A549 (cell line): ENCODE data around the gene IL17D.

Experiments
- CBX2 ChIP-seq: fragments of 200-600 bp; sonication (generic); IDR thresholded peaks from 2 replicates; pipeline ENCODE4 v1.6.1; 2016; ENCODE audit warnings: low read depth, mild to moderate bottlenecking, borderline replicate concordance
- CBX8 ChIP-seq: fragments of 200-600 bp; sonication (generic); IDR thresholded peaks from 2 replicates; pipeline ENCODE4 v1.6.1; 2016
- EP300 ChIP-seq, 2 experiments: fragments of >200 bp; sonication (Bioruptor Twin); formaldehyde crosslinking; IDR thresholded peaks; 2 replicates in 1 of 2; 3 replicates in 1 of 2; pipeline ENCODE4 v1.6.1; 2016 to 2017
- HOXB13 ChIP-seq: fragments of 250-450 bp; sonication (Bioruptor Pico); IDR thresholded peaks from 2 replicates; pipeline ENCODE4 v1.5.0; 2020; ENCODE audit warnings: low read depth, mild to moderate bottlenecking, moderate library complexity
- POLR2A ChIP-seq: IDR thresholded peaks from 2 replicates; pipeline ENCODE4 v1.6.1; 2012; ENCODE audit warnings: mild to moderate bottlenecking, low read length
- RFX5 ChIP-seq: fragments of 450-650 bp; IDR thresholded peaks from 2 replicates; pipeline ENCODE4 v1.7.1; 2014; ENCODE audit warnings: antibody characterized with exemption, mild to moderate bottlenecking, moderate library complexity
- TF ChIP-seq, protein P1 (sequence below): fragments of >200 bp; sonication (Bioruptor Twin); formaldehyde crosslinking; IDR thresholded peaks from 3 replicates; pipeline ENCODE4 v1.5.1; 2016

DNA sequence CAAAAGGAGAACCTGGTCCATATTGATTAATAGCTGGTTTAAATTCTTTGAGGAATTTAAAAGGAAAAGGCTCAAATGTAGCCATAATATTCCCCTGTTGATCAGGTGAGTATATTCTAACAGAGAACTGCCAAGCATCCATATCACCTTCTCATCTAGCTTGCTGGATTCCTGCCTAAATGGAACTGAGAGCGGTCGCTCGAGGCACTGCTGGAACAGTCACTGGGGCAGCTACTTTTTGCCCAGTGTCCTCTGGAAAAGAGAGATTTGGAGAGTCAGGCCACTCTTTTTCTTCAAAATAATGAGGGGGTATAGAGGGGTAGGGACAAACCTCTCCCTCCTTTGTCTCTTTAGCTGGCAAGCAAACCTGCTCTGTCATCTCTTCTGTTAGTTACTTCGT lies 19.5 kb upstream of the IL17D start:
- TF ChIP-seq CBX2 (no peak), HOXB13 (CRISPR knock-in tag) (no peak), CBX8 (no peak), POLR2A (no peak), RFX5 (no peak), EP300 (IDR thresholded peaks at IDR 0.05) (no peak)
- TF ChIP-seq, protein P1, sequence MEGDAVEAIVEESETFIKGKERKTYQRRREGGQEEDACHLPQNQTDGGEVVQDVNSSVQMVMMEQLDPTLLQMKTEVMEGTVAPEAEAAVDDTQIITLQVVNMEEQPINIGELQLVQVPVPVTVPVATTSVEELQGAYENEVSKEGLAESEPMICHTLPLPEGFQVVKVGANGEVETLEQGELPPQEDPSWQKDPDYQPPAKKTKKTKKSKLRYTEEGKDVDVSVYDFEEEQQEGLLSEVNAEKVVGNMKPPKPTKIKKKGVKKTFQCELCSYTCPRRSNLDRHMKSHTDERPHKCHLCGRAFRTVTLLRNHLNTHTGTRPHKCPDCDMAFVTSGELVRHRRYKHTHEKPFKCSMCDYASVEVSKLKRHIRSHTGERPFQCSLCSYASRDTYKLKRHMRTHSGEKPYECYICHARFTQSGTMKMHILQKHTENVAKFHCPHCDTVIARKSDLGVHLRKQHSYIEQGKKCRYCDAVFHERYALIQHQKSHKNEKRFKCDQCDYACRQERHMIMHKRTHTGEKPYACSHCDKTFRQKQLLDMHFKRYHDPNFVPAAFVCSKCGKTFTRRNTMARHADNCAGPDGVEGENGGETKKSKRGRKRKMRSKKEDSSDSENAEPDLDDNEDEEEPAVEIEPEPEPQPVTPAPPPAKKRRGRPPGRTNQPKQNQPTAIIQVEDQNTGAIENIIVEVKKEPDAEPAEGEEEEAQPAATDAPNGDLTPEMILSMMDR: no peak
